Subcutaneous adipose tissue (tissue), 4 donors: Measurements from ENCODE around the gene LHX4. TPM values are rescaled to one million over a fixed set of nuclear protein-coding genes. Genes with fewer than 3 reads are reported as not detected.

Experiments
- total RNA-seq, 4 donors: library from RNA; depleted of rRNA; stranded (reverse); fragments of >200 nt; gene quantifications; one replicate each; pipeline ENCODE4 v1.1.0, GENCODE V29; 2016
- TF ChIP-seq, protein P1 (sequence below): fragments of 450-650 bp; IDR thresholded peaks from one replicate; pipeline ENCODE4 v1.5.1; 2016; ENCODE audit warnings: low read depth, mild to moderate bottlenecking, control low read depth, antibody characterized with exemption, moderate library complexity

Gene LHX4
- total RNA-seq, 4 donors from 2014 or later = under 0.01 TPM; not detected in 3

DNA sequence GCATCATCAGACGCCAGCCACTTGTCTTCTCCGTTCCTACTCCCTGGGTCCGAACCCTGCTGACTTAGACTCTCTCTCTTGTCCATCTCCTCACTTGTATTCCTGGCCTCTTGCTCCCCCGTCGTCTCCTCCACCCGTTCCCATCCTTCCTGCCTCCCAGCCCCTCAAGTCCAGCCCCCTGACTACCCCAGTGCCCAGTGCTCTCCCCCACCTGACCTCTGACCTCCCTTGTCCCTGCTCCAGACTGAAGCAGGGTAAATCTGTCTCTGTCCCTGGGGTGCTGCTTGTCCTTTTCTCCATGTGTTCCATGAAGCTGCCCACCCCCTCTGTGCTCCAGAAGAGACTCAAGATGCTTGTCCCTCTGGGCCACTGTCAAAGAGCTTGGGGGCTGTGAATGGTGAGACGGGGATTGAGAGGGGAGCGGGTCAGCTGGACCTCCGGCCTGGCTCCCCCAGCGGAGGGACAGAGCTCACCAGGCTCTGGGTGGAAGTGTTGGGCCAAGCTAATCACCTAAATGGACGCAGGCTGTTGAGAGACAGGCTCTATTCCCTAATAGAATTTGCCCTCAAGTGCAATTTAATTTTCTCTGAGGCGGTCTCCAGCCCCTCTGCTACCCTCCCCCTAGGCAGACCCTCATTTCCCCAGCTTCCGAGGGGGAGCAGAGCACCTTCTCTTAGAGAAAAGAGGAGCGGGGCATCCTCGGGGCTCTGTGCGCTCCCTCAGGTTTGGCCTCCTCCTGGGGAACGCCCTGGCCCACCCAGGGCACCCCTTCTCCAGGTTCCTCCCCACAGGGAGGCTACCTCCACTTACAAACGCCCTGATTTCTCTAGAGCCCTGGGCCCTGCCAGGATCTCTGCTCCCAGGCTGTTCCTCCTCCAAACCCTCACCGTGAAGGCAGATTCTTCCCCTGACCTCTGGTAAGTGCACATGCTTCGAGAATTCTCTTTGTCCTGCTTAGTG lies 11.0 kb upstream of the LHX4 start:
- TF ChIP-seq, protein P1, sequence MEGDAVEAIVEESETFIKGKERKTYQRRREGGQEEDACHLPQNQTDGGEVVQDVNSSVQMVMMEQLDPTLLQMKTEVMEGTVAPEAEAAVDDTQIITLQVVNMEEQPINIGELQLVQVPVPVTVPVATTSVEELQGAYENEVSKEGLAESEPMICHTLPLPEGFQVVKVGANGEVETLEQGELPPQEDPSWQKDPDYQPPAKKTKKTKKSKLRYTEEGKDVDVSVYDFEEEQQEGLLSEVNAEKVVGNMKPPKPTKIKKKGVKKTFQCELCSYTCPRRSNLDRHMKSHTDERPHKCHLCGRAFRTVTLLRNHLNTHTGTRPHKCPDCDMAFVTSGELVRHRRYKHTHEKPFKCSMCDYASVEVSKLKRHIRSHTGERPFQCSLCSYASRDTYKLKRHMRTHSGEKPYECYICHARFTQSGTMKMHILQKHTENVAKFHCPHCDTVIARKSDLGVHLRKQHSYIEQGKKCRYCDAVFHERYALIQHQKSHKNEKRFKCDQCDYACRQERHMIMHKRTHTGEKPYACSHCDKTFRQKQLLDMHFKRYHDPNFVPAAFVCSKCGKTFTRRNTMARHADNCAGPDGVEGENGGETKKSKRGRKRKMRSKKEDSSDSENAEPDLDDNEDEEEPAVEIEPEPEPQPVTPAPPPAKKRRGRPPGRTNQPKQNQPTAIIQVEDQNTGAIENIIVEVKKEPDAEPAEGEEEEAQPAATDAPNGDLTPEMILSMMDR = no peak

DNA sequence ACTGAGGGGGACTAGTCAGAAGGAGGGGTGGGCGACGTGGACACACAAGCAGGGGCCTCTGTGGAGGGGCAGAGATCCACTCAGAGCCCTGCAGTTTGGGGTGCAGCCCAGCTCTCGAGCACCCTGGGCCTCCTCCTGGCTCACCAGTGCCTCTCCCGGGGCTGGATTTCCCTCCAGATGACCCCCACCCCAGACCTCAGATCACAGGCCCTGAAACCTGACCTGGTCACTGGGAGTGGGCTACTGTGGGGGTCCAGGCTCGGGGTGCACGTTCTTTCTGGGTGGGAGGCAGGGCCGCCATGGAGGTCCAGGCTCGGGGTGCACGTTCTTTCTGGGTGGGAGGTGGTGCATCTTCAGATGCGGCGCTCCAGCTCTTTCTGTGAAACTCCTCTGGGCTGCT lies 10.3 kb upstream of the LHX4 start:
- TF ChIP-seq, protein P1 = no peak

DNA sequence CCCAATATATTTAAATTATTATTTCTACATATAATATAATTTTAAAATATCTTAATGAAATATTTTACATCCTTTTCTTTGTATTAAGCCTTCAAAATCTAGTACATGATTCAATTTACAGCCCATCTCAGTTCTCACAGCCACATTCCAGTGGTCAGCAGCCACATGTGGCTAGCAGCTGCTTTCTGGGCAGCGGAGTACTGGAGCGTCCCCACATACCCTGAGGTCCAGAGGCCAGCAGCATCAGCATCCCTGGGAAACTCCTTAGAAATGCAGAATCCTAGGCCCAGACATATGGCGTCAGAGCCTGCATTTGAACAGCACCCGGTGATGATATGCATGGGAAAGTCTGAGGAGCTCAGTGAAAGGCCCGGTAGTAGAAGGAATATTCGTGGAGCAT lies 8.6 kb upstream of the LHX4 start:
- TF ChIP-seq, protein P1 = no peak

DNA sequence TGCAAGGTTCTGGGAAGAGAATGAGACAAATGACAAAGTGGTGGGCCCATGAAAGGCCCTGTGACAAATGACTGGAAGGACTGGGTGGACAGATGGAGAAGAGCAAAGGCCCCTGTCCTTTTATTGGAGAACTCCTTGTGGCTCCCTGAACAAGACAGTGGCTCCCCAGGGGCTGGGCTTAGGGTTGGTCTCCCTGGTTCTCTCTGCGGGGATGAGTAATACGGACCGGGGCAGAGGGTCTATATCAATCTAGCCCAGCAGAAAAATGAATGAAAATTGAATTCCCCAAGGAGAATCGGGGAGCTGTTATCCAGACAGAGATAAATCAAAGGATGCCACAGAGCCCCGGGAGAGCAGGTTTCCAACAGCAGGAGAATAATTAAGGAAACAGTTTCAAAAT lies 5.2 kb upstream of the LHX4 start:
- TF ChIP-seq, protein P1 = no peak

DNA sequence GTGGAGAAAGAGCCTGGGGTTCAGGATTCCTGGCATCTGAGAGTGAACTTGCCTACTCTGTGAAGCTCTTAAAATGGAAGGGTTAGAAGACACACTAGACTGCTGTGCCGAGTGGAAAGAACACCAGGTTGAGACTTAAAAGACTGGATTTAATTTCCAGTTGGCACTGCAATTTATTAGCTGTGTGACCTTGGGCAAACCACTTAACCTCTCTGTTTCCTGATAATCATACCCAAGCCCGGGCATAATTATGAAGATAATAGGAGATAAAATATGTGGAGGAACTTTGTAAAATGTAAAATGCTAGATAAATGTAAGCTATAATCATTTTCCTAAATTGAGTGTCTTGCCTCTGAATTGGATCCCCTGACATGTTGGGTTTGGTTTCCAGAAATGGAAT lies 4.7 kb upstream of the LHX4 start:
- TF ChIP-seq, protein P1 = no peak

DNA sequence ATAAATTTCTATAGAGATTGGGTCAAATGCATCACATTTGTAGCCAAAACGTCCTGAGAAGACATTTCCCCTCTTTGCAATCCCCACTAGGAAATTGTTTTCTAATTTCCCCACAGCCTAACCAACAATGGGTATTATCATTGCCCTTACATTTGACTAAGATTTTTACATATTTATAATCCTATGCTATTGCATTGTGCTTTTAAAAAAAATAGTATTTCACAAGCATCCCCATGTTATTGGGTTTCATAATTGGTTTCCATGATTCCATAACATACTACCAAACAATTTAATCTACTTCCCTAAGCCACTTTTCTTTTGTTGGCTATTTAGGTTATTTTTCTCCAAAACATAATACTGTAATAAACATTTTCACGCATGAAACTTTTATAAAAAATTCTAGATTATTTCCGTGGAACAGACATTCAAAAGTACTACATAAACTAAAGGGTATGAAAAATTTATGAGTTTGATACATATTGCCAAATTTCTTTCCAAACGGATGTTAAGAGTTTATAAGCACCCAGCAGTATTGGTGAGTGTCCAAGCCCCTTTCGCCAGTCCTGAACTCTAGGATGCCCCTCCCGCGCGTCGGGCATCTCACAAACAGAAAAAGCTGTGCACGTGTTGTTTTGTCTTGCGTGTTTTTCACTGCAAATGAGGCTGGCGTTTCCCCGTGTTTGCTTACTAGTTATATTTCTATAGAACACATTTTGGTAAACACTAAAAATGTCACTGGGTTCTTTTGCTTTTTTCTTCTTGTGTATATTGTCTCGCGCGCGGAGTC lies 2.0 kb upstream of the LHX4 start:
- TF ChIP-seq, protein P1 = no peak
